Ramos (cell line): ENCODE data around the gene CBFA2T3.
"Not testable (repeated sequence)": the region's sequence is repeated elsewhere in the genome, so short reads cannot be mapped to it uniquely, and the experiment has no call there.

Source experiments
- in situ Hi-C: fragments of 300-500 bp; cut with MboI; formaldehyde crosslinking; loops from one replicate; pipeline ENCODE4 v1.14.3; 2022; ENCODE audit warnings: low sequenced_read_pairs; ENCODE audit not compliant: unreplicated experiment

Gene CBFA2T3

GRCh38 chr16:88918896-88919295 is 58.1 kb downstream of the CBFA2T3 start:
- in situ Hi-C loops = not testable (repeated sequence)

- in situ Hi-C loops = no loop called here
Measured at GRCh38 chr16:88917915-88918627, 58.9 kb downstream of the CBFA2T3 start.

- in situ Hi-C loops = no loop called here
Measured at GRCh38 chr16:88917146-88917914, 59.7 kb downstream of the CBFA2T3 start.

GRCh38 chr16:88915639-88916327 is 61.2 kb downstream of the CBFA2T3 start:
- in situ Hi-C loops = no loop called here

- in situ Hi-C loops = no loop called here
Measured at GRCh38 chr16:88914750-88915368, 62.1 kb downstream of the CBFA2T3 start.

- in situ Hi-C loops = no loop called here
Measured at GRCh38 chr16:88913870-88914269, 63.1 kb downstream of the CBFA2T3 start.

GRCh38 chr16:88913001-88913612 is 63.9 kb downstream of the CBFA2T3 start:
- in situ Hi-C loops = no loop called here

GRCh38 chr16:88912556-88912955 is 64.5 kb downstream of the CBFA2T3 start:
- in situ Hi-C loops = no loop called here

GRCh38 chr16:88911946-88912310 is 65.1 kb downstream of the CBFA2T3 start:
- in situ Hi-C loops = no loop called here

GRCh38 chr16:88911136-88911945 is 65.7 kb downstream of the CBFA2T3 start:
- in situ Hi-C loops = no loop called here

- in situ Hi-C loops = no loop called here
Measured at GRCh38 chr16:88910284-88911135, 66.5 kb downstream of the CBFA2T3 start.

- in situ Hi-C loops = no loop called here
Measured at GRCh38 chr16:88909431-88910210, 67.4 kb downstream of the CBFA2T3 start.

GRCh38 chr16:88908307-88908706 is 68.7 kb downstream of the CBFA2T3 start:
- in situ Hi-C loops = no loop called here

GRCh38 chr16:88907768-88908167 is 69.2 kb downstream of the CBFA2T3 start:
- in situ Hi-C loops = no loop called here

GRCh38 chr16:88906535-88907105 is 70.4 kb downstream of the CBFA2T3 start:
- in situ Hi-C loops = no loop called here

GRCh38 chr16:88906020-88906419 is 71.0 kb downstream of the CBFA2T3 start:
- in situ Hi-C loops = no loop called here

GRCh38 chr16:88905563-88905962 is 71.4 kb downstream of the CBFA2T3 start:
- in situ Hi-C loops = no loop called here
